GM12891 (cell line): ENCODE data around the gene UBLCP1. TPM values are rescaled to one million over a fixed set of nuclear protein-coding genes. Genes with fewer than 3 reads are reported as not detected.

ENCODE experiments used
- DNase-seq: peaks from one replicate; pipeline ENCODE4 v3.0.0; 2011; ENCODE audit warnings: low spot score; ENCODE audit not compliant: insufficient read length
- FAIRE-seq: peaks from 2 replicates; lab custom pipeline; 2011; peaks lifted over from hg19 to GRCh38; lab: Jason Lieb, UNC
- PAX5 ChIP-seq: IDR thresholded peaks from 2 replicates; pipeline ENCODE4 v1.6.1; 2011; ENCODE audit warnings: low read length, moderate library complexity, mild to moderate bottlenecking; ENCODE audit not compliant: insufficient read depth, severe bottlenecking
- POLR2A ChIP-seq: IDR thresholded peaks from 2 replicates; pipeline ENCODE4 v1.6.1; 2011; ENCODE audit warnings: low read depth, low read length, control low read depth
- POLR2AphosphoS5 ChIP-seq: IDR thresholded peaks from 2 replicates; pipeline ENCODE4 v1.6.1; 2011; ENCODE audit warnings: low read depth, low read length, control low read depth
- POU2F2 ChIP-seq: IDR thresholded peaks from 2 replicates; pipeline ENCODE4 v1.6.1; 2011; ENCODE audit warnings: low read depth, mild to moderate bottlenecking, control low read depth, low read length, moderate library complexity
- SPI1 ChIP-seq: IDR thresholded peaks from 2 replicates; pipeline ENCODE4 v1.6.1; 2011; ENCODE audit warnings: low read depth, low read length, control low read depth
- TAF1 ChIP-seq: IDR thresholded peaks from 2 replicates; pipeline ENCODE4 v1.6.1; 2011; ENCODE audit warnings: low read depth, low read length, control low read depth
- polyA plus RNA-seq: library from polyadenylated mRNA; unstranded; fragments of >200 nt; gene quantifications from one replicate; pipeline ENCODE4 v1.2.1, GENCODE V29; 2012; ENCODE audit warnings: low read depth, missing spikeins, inconsistent platforms; ENCODE audit not compliant: missing spikeins

UBLCP1 gene
- polyA plus RNA-seq, result 16.9 TPM

- peak; percentile 86 for TF ChIP-seq SPI1
- TF ChIP-seq POU2F2, result 0 out of 2 replicates have a peak, but pooled peaks have one; percentile 51
- TF ChIP-seq TAF1, result peak; percentile 88
- no peak for TF ChIP-seq PAX5
- TF ChIP-seq POLR2AphosphoS5, result peak; percentile 93
- TF ChIP-seq POLR2A, result peak; percentile 89
- FAIRE-seq (peak; percentile 97), DNase-seq (peak; percentile 79)
Measured at GRCh38 chr5:159262859-159263568, at the start of gene UBLCP1. TSS of gene UBLCP1 (plus strand) at chr5:159263290. CDS start at chr5:159268916, 5,626 bp downstream.

- FAIRE-seq, result no peak
- no peak for DNase-seq
- TF ChIP-seq SPI1, result no peak
- TF ChIP-seq POLR2AphosphoS5, result no peak
- no peak for TF ChIP-seq POLR2A
- no peak for TF ChIP-seq PAX5
Measured at GRCh38 chr5:159214486-159215271, 48.4 kb upstream of the UBLCP1 start.

- no peak for DNase-seq
- TF ChIP-seq POLR2A, result no peak
- TF ChIP-seq POU2F2, result no peak
- no peak for TF ChIP-seq PAX5
- no peak for TF ChIP-seq SPI1
- no peak for TF ChIP-seq POLR2AphosphoS5
- no peak for TF ChIP-seq TAF1
- peak; percentile 66 for FAIRE-seq
Measured at GRCh38 chr5:159215886-159216285, 47.2 kb upstream of the UBLCP1 start.

- TF ChIP-seq POLR2AphosphoS5 (no peak), SPI1 (no peak), PAX5 (no peak), POU2F2 (no peak), TAF1 (no peak), POLR2A (no peak)
- FAIRE-seq (no peak), DNase-seq (no peak)
Measured at GRCh38 chr5:159216454-159216853, 46.6 kb upstream of the UBLCP1 start.

- FAIRE-seq (no peak), DNase-seq (no peak)
- TF ChIP-seq SPI1 (no peak), POU2F2 (no peak), PAX5 (no peak)
Measured at GRCh38 chr5:159217236-159217635, 45.9 kb upstream of the UBLCP1 start.

- TF ChIP-seq PAX5 (no peak), SPI1 (no peak), POLR2AphosphoS5 (no peak), POLR2A (no peak), TAF1 (no peak), POU2F2 (no peak)
- DNase-seq (no peak), FAIRE-seq (no peak)
Measured at GRCh38 chr5:159218595-159219023, 44.5 kb upstream of the UBLCP1 start.

- DNase-seq (no peak), FAIRE-seq (no peak)
- no peak for TF ChIP-seq TAF1
Measured at GRCh38 chr5:159220206-159220605, 42.9 kb upstream of the UBLCP1 start.

- no peak for TF ChIP-seq PAX5
- no peak for TF ChIP-seq TAF1
- TF ChIP-seq SPI1, result no peak
- TF ChIP-seq POU2F2, result no peak
- no peak for TF ChIP-seq POLR2A
- no peak for TF ChIP-seq POLR2AphosphoS5
- no peak for FAIRE-seq
- DNase-seq, result no peak
Measured at GRCh38 chr5:159223469-159223868, 39.6 kb upstream of the UBLCP1 start.

GRCh38 chr5:159224471-159224870 is 38.6 kb upstream of the UBLCP1 start:
- no peak for FAIRE-seq
- DNase-seq, result no peak
- TF ChIP-seq POLR2AphosphoS5 (no peak), PAX5 (no peak), SPI1 (no peak), TAF1 (no peak), POU2F2 (no peak), POLR2A (no peak)
